ENCODE data around the gene UBTF. TPM values are rescaled to one million over a fixed set of nuclear protein-coding genes. Genes with fewer than 3 reads are reported as not detected.

The UBTF gene
- total and polyA plus RNA-seq, 2 donors (not counting 1 experiment from before 2014, with no cell fraction given): 43.1 to 179 TPM

DNA sequence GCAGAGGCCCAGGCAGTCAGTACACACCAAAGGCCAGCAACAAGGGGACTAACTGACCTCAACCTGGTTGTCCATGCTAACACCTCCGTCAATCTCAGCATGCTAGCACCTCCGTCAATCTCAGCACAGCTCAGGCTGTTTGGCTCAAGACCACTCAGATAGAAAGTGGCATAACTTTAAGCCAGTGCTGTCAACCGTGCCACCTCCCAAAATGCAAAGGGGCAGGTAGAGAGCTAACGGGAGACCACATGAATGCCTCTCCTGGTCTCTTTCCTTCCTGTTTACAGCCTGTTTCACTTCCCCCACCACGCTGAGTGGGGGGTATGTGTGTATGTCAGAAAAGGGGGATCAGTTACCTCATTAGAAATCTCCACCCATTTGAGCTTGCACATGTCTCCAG lies 3.3 kb downstream of the UBTF start:
- H3K4me1 ChIP-seq (ENCODE audit: control insufficient read depth in 2 of 2, insufficient read depth in 2 of 2, low read length in 2 of 2): peaks cover 43 to 60% of the 10 kb centered on the region in 2 donors
- H3K27me3 Mint-ChIP-seq: no peaks in the 10 kb centered on the region
- H3K4me1 Mint-ChIP-seq: peaks cover 56% of the 10 kb centered on the region
- H3K4me3 ChIP-seq (ENCODE audit: control extremely low read depth in 1 of 5, extremely low read depth in 1 of 5, insufficient read depth in 1 of 5, low read depth in 2 of 5, low read length in 4 of 5): peak overlapping the region; percentile 28 to 87 (median 74)
- peak overlapping the region; percentile 88 to 89 for H3K27ac ChIP-seq (ENCODE audit: low read length in 2 of 2)
- DNase-seq (peak; percentile 90), ATAC-seq (ENCODE audit: low read depth) (peak; percentile 22)
- peak overlapping the region; percentile 98 for H3K27ac Mint-ChIP-seq
- H3K36me3 ChIP-seq (replicated peaks in 1 of 2; ENCODE audit: control extremely low read depth in 1 of 2, control insufficient read depth in 1 of 2, extremely low read depth in 1 of 2, insufficient read depth in 2 of 2, low read length in 1 of 2): peaks cover 2 to 39% of the 10 kb centered on the region in 2 experiments
- TF ChIP-seq EZH2 (IDR thresholded peaks at IDR 0.05; ENCODE audit: borderline replicate concordance, insufficient read depth, low read depth, low read length, poor library complexity, severe bottlenecking): no peak
- TF ChIP-seq, protein P1, sequence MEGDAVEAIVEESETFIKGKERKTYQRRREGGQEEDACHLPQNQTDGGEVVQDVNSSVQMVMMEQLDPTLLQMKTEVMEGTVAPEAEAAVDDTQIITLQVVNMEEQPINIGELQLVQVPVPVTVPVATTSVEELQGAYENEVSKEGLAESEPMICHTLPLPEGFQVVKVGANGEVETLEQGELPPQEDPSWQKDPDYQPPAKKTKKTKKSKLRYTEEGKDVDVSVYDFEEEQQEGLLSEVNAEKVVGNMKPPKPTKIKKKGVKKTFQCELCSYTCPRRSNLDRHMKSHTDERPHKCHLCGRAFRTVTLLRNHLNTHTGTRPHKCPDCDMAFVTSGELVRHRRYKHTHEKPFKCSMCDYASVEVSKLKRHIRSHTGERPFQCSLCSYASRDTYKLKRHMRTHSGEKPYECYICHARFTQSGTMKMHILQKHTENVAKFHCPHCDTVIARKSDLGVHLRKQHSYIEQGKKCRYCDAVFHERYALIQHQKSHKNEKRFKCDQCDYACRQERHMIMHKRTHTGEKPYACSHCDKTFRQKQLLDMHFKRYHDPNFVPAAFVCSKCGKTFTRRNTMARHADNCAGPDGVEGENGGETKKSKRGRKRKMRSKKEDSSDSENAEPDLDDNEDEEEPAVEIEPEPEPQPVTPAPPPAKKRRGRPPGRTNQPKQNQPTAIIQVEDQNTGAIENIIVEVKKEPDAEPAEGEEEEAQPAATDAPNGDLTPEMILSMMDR (IDR thresholded peaks at IDR 0.05): no peak
- intact Hi-C loops (cut with micrococcal nuclease): loop anchor here (1.0 kb wide), 2 partner anchors 16 to 129 kb away; partner anchors contain the start of gene GRN
- 0% methylated on average over 3 of the region's 5 CpGs for WGBS (ENCODE audit: insufficient coverage)
- H2AFZ ChIP-seq (ENCODE audit: insufficient read depth, low read depth, low read length, poor library complexity, severe bottlenecking): no peak overlapping the region
- ChIA-PET POLR2A (interaction anchor here (0.6 to 7.8 kb wide), 9 partner anchors 9 to 135 kb away, joined by 3 to 100 read pairs (median 5); partner anchors contain the start of genes ATXN7L3, GRN, SLC25A39 and TMUB2), CTCF (interaction anchor here (1.0 to 3.6 kb wide), 14 partner anchors 9 to 138 kb away, joined by 3 to 28 read pairs (median 9); partner anchors contain the start of genes GRN, HDAC5, SLC25A39 and TMUB2)
- H3K27me3 ChIP-seq (replicated peaks in 1 of 4; ENCODE audit: control extremely low read depth in 1 of 4, control insufficient read depth in 3 of 4, insufficient read depth in 4 of 4, low read length in 3 of 4): no peaks in the 10 kb centered on the region
- no peaks in the 10 kb centered on the region for H3K9me3 ChIP-seq (ENCODE audit: control extremely low read depth in 1 of 3, control insufficient read depth in 2 of 3, insufficient read depth in 1 of 3, low read length in 2 of 3)
- peak overlapping the region; percentile 77 for H3K9ac ChIP-seq (ENCODE audit: low read length)
- peak overlapping the region; percentile 92 for H3K4me2 ChIP-seq (replicated peaks; ENCODE audit: low read depth, low read length, poor library complexity, severe bottlenecking)
- H3K9me3 Mint-ChIP-seq (ENCODE audit: insufficient read depth): no peaks in the 10 kb centered on the region
- H3K4me3 Mint-ChIP-seq: peak overlapping the region; percentile 84
- H4K20me1 ChIP-seq (ENCODE audit: control insufficient read depth, insufficient read depth, low read length, poor library complexity, severe bottlenecking): peaks cover 11% of the 10 kb centered on the region
- peaks cover 71% of the 10 kb centered on the region for H3K79me2 ChIP-seq (ENCODE audit: control insufficient read depth, insufficient read depth, low read length)

DNA sequence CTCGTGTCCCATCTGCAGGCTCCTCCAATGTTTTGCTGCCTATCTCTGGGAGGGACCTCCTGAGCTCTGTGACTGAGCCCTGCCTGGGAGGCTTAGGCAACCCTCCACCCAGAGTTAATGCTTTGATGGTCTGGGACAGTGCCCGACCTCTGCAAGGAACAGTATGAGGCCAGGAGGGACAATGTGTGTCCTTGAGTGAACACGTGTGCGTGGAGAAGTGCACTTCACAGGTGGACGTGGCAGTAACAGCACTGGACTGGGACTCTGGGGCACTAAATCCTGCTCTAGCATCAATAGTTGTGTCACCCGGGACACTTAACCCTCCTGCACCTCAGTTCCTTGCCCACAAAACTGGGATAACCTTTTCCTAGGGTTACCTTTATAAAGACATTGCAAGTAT lies 4.6 kb downstream of the UBTF start:
- no peak overlapping the region for H3K4me3 ChIP-seq (ENCODE audit: control extremely low read depth in 1 of 5, extremely low read depth in 1 of 5, insufficient read depth in 1 of 5, low read depth in 2 of 5, low read length in 4 of 5)
- peak overlapping the region; percentile 88 to 89 for H3K27ac ChIP-seq (ENCODE audit: low read length in 2 of 2)
- Mint-ChIP-seq H3K27me3 (no peaks in the 10 kb centered on the region), H3K27ac (peak overlapping the region; percentile 98), H3K9me3 (ENCODE audit: insufficient read depth) (no peaks in the 10 kb centered on the region), H3K4me3 (peak overlapping the region; percentile 84), H3K4me1 (peaks cover 64% of the 10 kb centered on the region)
- H3K4me2 ChIP-seq (replicated peaks; ENCODE audit: low read depth, low read length, poor library complexity, severe bottlenecking): peak overlapping the region; percentile 92
- peaks cover 2 to 48% of the 10 kb centered on the region in 2 experiments for H3K36me3 ChIP-seq (replicated peaks in 1 of 2; ENCODE audit: control extremely low read depth in 1 of 2, control insufficient read depth in 1 of 2, extremely low read depth in 1 of 2, insufficient read depth in 2 of 2, low read length in 1 of 2)
- ATAC-seq (ENCODE audit: low read depth): no peak
- no peaks in the 10 kb centered on the region for H3K27me3 ChIP-seq (replicated peaks in 1 of 4; ENCODE audit: control extremely low read depth in 1 of 4, control insufficient read depth in 3 of 4, insufficient read depth in 4 of 4, low read length in 3 of 4)
- WGBS (ENCODE audit: insufficient coverage): 96% methylated on average over 5 of the region's 6 CpGs
- no peak for DNase-seq
- H3K9me3 ChIP-seq (ENCODE audit: control extremely low read depth in 1 of 3, control insufficient read depth in 2 of 3, insufficient read depth in 1 of 3, low read length in 2 of 3): no peaks in the 10 kb centered on the region
- peaks cover 80% of the 10 kb centered on the region for H3K79me2 ChIP-seq (ENCODE audit: control insufficient read depth, insufficient read depth, low read length)
- peaks cover 21% of the 10 kb centered on the region for H4K20me1 ChIP-seq (ENCODE audit: control insufficient read depth, insufficient read depth, low read length, poor library complexity, severe bottlenecking)
- peaks cover 52 to 71% of the 10 kb centered on the region in 2 donors for H3K4me1 ChIP-seq (ENCODE audit: control insufficient read depth in 2 of 2, insufficient read depth in 2 of 2, low read length in 2 of 2)
- ChIA-PET CTCF (interaction anchor here (0.8 to 2.4 kb wide), 9 partner anchors 8 to 139 kb away, joined by 3 to 15 read pairs (median 3); partner anchors contain the start of genes SLC25A39 and TMUB2), POLR2A (interaction anchor here (7.8 kb wide), 1 partner anchor 14 kb away, joined by 100 read pairs; the partner anchor contains the start of gene ATXN7L3)
- no peak overlapping the region for H3K9ac ChIP-seq (ENCODE audit: low read length)
- H2AFZ ChIP-seq (ENCODE audit: insufficient read depth, low read depth, low read length, poor library complexity, severe bottlenecking): no peak overlapping the region
- intact Hi-C loops (cut with micrococcal nuclease): no loop called here
- TF ChIP-seq EZH2 (IDR thresholded peaks at IDR 0.05; ENCODE audit: borderline replicate concordance, insufficient read depth, low read depth, low read length, poor library complexity, severe bottlenecking): no peak
- TF ChIP-seq, protein P1 (IDR thresholded peaks at IDR 0.05): no peak

Data from B cell (primary cell).